ENCODE results near the gene MTREX. TPM values are rescaled to one million over a fixed set of nuclear protein-coding genes. Genes with fewer than 3 reads are reported as not detected.

The MTREX gene
- total RNA-seq, 2 donors from 2014 or later: 46.6 to 73.5 TPM

DNA sequence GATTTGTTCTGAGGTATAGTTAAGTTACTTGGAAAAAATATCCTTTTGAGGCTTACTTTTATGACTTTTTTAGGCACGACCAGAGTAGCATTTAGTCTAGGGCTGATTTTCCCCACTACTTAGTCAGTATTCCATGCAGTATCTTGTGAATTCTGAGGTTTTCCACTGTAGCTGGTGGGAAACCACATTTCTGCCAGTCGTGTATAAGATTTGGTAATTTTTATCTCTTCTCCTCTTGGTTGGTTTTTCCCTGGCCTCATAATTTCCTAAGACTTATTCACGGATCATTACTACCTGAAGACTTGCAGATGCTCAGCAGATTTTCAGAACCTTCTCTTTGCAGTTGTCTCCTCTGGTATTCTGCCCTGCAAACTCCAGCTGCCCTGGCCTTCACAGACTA lies 23.5 kb downstream of the MTREX start:
- WGBS: 78% methylated on average over 3 of the region's 3 CpGs
- Histone ChIP-seq H3K4me1 (replicated peaks) (no peaks in the 10 kb centered on the region), H3K4me3 (no peak overlapping the region), H3K36me3 (peaks cover 0 to 4% of the 10 kb centered on the region in 2 donors), H3K27me3 (replicated peaks; ENCODE audit: insufficient read depth) (no peaks in the 10 kb centered on the region), H3K9me3 (no peaks in the 10 kb centered on the region), H3K27ac (no peak overlapping the region)
- DNase-seq (ENCODE audit: low spot score): no peak
- no peak for TF ChIP-seq POLR2A (IDR thresholded peaks at IDR 0.05)
- TF ChIP-seq, protein P1, sequence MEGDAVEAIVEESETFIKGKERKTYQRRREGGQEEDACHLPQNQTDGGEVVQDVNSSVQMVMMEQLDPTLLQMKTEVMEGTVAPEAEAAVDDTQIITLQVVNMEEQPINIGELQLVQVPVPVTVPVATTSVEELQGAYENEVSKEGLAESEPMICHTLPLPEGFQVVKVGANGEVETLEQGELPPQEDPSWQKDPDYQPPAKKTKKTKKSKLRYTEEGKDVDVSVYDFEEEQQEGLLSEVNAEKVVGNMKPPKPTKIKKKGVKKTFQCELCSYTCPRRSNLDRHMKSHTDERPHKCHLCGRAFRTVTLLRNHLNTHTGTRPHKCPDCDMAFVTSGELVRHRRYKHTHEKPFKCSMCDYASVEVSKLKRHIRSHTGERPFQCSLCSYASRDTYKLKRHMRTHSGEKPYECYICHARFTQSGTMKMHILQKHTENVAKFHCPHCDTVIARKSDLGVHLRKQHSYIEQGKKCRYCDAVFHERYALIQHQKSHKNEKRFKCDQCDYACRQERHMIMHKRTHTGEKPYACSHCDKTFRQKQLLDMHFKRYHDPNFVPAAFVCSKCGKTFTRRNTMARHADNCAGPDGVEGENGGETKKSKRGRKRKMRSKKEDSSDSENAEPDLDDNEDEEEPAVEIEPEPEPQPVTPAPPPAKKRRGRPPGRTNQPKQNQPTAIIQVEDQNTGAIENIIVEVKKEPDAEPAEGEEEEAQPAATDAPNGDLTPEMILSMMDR (IDR thresholded peaks at IDR 0.05): no peak
- TF ChIP-seq POLR2AphosphoS5 (IDR thresholded peaks at IDR 0.05): no peak
- intact Hi-C loops (cut with DNase I): no loop called here

DNA sequence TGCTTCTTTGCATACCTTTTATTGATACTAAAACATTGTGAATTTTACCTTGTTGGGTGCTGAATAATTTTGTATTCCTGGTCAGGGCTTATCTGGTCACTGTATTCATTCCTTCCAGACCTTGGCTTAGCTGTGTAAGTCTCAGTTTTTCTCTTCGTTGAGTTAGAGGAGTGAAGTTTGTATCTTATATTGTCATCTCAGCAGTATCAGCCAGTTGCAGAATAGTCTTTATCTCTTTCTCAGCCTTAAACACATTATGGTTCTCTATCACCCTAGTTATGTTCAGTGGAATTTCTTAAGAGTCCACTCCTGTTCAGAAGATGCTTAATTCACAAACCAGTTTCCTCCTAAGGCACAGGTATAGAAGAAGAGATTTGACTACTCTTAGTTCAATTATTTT lies 25.2 kb downstream of the MTREX start:
- no peaks in the 10 kb centered on the region for H3K27me3 ChIP-seq (replicated peaks; ENCODE audit: insufficient read depth)
- no peak for DNase-seq (ENCODE audit: low spot score)
- TF ChIP-seq, protein P1 (IDR thresholded peaks at IDR 0.05): no peak
- TF ChIP-seq POLR2A (IDR thresholded peaks at IDR 0.05): no peak
- TF ChIP-seq POLR2AphosphoS5 (IDR thresholded peaks at IDR 0.05): no peak
- H3K36me3 ChIP-seq: peaks cover 0 to 4% of the 10 kb centered on the region in 2 donors
- H3K4me3 ChIP-seq: no peak overlapping the region
- H3K27ac ChIP-seq: no peak overlapping the region
- no peaks in the 10 kb centered on the region for H3K9me3 ChIP-seq
- no peaks in the 10 kb centered on the region for H3K4me1 ChIP-seq (replicated peaks)
- intact Hi-C loops (cut with DNase I): no loop called here
- 80% methylated on average over 1 of the region's 1 CpG for WGBS

DNA sequence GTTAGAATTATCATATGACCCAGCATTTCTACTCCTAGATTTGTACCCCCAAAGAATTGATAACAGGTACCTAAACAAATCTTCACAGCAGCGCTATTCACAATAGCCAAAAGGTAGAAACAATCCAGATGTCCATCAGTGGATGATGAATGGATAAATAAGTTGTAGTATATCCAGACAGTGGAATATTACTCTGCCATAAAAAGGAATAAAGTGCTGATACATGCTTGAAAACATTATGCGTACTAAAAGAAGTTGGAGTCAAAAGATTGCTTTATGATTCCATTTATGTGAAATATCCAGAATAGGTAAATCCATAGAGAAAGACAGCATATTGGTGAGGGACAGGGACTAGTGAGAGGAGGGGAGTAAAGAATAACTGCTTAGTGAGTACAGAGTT lies 26.0 kb downstream of the MTREX start:
- DNase-seq (ENCODE audit: low spot score): no peak
- WGBS: 99% methylated on average over 2 of the region's 2 CpGs
- Histone ChIP-seq H3K36me3 (no peaks in the 10 kb centered on the region), H3K9me3 (no peaks in the 10 kb centered on the region), H3K27ac (no peak overlapping the region), H3K4me3 (no peak overlapping the region), H3K4me1 (replicated peaks) (no peaks in the 10 kb centered on the region), H3K27me3 (replicated peaks; ENCODE audit: insufficient read depth) (no peaks in the 10 kb centered on the region)
- intact Hi-C loops (cut with DNase I): no loop called here
- no peak for TF ChIP-seq POLR2A (IDR thresholded peaks at IDR 0.05)
- TF ChIP-seq, protein P1 (IDR thresholded peaks at IDR 0.05): no peak
- TF ChIP-seq POLR2AphosphoS5 (IDR thresholded peaks at IDR 0.05): no peak

DNA sequence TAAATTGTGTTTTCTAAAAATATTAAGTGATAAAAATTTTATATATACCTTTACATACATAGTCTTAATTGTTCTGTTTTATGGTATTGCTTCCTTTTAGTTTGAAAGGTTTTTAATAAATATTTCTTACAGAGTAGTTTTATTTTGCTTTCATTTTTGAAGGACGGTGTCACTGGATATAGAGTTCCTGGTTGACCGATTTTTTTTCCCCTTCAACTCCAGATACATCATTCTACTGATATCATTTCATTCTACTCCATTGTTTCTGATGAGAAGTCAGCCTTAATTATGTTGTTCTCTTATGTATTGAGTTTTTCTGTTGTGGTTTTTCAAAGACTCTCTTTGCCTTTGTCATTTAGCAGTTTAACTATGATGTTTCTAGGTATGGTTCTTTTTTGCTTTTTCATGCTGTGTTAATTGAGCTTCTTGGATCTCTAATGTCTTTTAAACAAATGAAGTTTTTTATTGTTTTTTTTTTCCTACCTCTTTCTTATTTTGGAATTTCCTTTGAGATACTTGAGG lies 30.4 kb downstream of the MTREX start:
- no peak for DNase-seq (ENCODE audit: low spot score)
- Histone ChIP-seq H3K4me3 (no peak overlapping the region), H3K9me3 (no peaks in the 10 kb centered on the region), H3K36me3 (no peaks in the 10 kb centered on the region), H3K27me3 (replicated peaks; ENCODE audit: insufficient read depth) (no peaks in the 10 kb centered on the region), H3K4me1 (replicated peaks) (no peaks in the 10 kb centered on the region), H3K27ac (no peak overlapping the region)
- intact Hi-C loops (cut with DNase I): no loop called here
- no peak for TF ChIP-seq POLR2AphosphoS5 (IDR thresholded peaks at IDR 0.05)
- TF ChIP-seq, protein P1 (IDR thresholded peaks at IDR 0.05): no peak
- no peak for TF ChIP-seq POLR2A (IDR thresholded peaks at IDR 0.05)
- WGBS: 92% methylated on average over 2 of the region's 2 CpGs

DNA sequence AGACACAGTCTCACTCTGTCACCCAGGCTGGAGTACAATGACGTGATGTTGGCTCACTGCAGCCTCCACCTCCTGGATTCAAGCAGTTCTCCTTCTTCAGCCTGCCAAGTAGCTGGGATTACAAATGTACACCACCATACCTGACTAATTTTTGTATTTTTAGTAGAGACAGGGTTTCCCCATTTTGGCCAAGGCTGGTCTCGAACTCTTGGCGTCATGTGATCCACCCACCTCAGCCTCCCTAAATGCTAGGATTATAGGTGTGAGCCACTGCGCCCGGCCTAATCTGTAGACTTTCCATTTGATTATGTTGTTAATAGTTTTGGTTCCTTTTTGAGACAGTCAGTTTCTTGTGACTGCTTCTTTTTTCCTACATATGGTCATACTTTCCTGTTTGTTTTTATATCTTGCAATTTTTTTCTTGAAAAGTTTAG lies 31.0 kb downstream of the MTREX start:
- Histone ChIP-seq H3K4me1 (replicated peaks) (no peaks in the 10 kb centered on the region), H3K27me3 (replicated peaks; ENCODE audit: insufficient read depth) (no peaks in the 10 kb centered on the region), H3K36me3 (no peaks in the 10 kb centered on the region), H3K9me3 (no peaks in the 10 kb centered on the region), H3K27ac (no peak overlapping the region), H3K4me3 (no peak overlapping the region)
- WGBS: 92% methylated on average over 5 of the region's 5 CpGs
- intact Hi-C loops (cut with DNase I): no loop called here
- DNase-seq (ENCODE audit: low spot score): no peak
- no peak for TF ChIP-seq POLR2A (IDR thresholded peaks at IDR 0.05)
- TF ChIP-seq, protein P1 (IDR thresholded peaks at IDR 0.05): no peak
- no peak for TF ChIP-seq POLR2AphosphoS5 (IDR thresholded peaks at IDR 0.05)
